GM21737 (cell line): ENCODE data around the gene KCTD14.

Experiments
- ATAC-seq: cut with Tn5 transposase; IDR thresholded peaks from one replicate; pipeline ENCODE4 v1.9.1; 2021; ENCODE audit warnings: mild to moderate bottlenecking, moderate library complexity; ENCODE audit not compliant: unreplicated experiment

Gene KCTD14

GRCh38 chr11:77966338-77966737 lies 56.7 kb downstream of the KCTD14 start:
- no peak for ATAC-seq
